D721Med (cell line): ENCODE data around the gene CHST5.
"Not testable (repeated sequence)": the region's sequence is repeated elsewhere in the genome, so short reads cannot be mapped to it uniquely, and the experiment has no call there.

Source experiments
- DNase-seq: peaks from one replicate; pipeline ENCODE4 v3.0.0; 2011; ENCODE audit warnings: low spot score; ENCODE audit not compliant: insufficient read length
- FAIRE-seq: peaks from 2 replicates; lab custom pipeline; 2011; peaks lifted over from hg19 to GRCh38; lab: Jason Lieb, UNC
- CTCF ChIP-seq: IDR thresholded peaks from 2 replicates; pipeline ENCODE4 v1.5.1; 2012; ENCODE audit warnings: mild to moderate bottlenecking, control low read depth; ENCODE audit not compliant: insufficient read depth; ENCODE audit errors: missing control alignments

Gene CHST5

GRCh38 chr16:75503801-75504200 lies 32.1 kb downstream of the CHST5 start:
- FAIRE-seq: no peak
- TF ChIP-seq CTCF: no peak
- DNase-seq: no peak

GRCh38 chr16:75502916-75503605 lies 32.8 kb downstream of the CHST5 start:
- TF ChIP-seq CTCF: no peak
- no peak for FAIRE-seq
- no peak for DNase-seq

GRCh38 chr16:75501820-75502219 lies 34.1 kb downstream of the CHST5 start:
- DNase-seq, FAIRE-seq: not testable (repeated sequence)

GRCh38 chr16:75501359-75501758 lies 34.5 kb downstream of the CHST5 start:
- no peak for DNase-seq
- no peak for FAIRE-seq
- no peak for TF ChIP-seq CTCF

GRCh38 chr16:75498605-75499322 lies 37.1 kb downstream of the CHST5 start:
- DNase-seq, FAIRE-seq: not testable (repeated sequence)

- DNase-seq (no peak), FAIRE-seq (no peak)
Measured at GRCh38 chr16:75497558-75497957, 38.4 kb downstream of the CHST5 start.

GRCh38 chr16:75495076-75495674 lies 40.7 kb downstream of the CHST5 start, which contains the start of gene CHST6:
CHST6 (minus strand) TSS chr16:75495441; CDS start chr16:75479828, 15,613 bp downstream.
- DNase-seq (no peak), FAIRE-seq (no peak)
- no peak for TF ChIP-seq CTCF

More at GRCh38 chr16:75497558-75497957, 38.4 kb downstream of the CHST5 start:
- no peak for TF ChIP-seq CTCF

- TF ChIP-seq CTCF: no peak
- FAIRE-seq: no peak
Measured at GRCh38 chr16:75494661-75495075, 41.2 kb downstream of the CHST5 start.

More at GRCh38 chr16:75494661-75495075, 41.2 kb downstream of the CHST5 start:
- no peak for DNase-seq
